Measurements from ENCODE around the gene ARID3B.

DNA sequence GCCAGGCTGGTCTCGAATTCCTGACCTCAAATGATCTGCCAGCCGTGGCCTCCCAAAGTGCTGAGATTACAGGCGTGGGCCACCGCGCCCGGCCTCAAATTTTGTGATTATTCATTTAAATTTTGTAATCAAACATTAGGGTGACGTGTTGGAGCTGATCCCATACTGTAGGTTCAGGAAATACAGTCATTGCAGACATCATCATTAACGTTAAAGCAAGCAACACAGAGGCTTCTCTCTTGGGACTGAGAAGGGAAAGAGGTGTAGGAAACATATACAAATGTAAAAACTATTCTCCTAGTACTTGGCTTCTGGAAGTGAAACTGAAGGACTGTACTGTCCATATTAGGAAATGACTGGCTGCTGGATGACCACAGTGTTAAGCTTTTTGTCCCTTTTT is 11.1 kb upstream of the ARID3B start:
- TF ChIP-seq, protein P1, sequence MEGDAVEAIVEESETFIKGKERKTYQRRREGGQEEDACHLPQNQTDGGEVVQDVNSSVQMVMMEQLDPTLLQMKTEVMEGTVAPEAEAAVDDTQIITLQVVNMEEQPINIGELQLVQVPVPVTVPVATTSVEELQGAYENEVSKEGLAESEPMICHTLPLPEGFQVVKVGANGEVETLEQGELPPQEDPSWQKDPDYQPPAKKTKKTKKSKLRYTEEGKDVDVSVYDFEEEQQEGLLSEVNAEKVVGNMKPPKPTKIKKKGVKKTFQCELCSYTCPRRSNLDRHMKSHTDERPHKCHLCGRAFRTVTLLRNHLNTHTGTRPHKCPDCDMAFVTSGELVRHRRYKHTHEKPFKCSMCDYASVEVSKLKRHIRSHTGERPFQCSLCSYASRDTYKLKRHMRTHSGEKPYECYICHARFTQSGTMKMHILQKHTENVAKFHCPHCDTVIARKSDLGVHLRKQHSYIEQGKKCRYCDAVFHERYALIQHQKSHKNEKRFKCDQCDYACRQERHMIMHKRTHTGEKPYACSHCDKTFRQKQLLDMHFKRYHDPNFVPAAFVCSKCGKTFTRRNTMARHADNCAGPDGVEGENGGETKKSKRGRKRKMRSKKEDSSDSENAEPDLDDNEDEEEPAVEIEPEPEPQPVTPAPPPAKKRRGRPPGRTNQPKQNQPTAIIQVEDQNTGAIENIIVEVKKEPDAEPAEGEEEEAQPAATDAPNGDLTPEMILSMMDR (IDR thresholded peaks at IDR 0.05; ENCODE audit: poor library complexity): no peak
- TF ChIP-seq EZH2 (IDR thresholded peaks at IDR 0.05; ENCODE audit: borderline replicate concordance) (no peak), EZH2phosphoT487 (IDR thresholded peaks at IDR 0.05; ENCODE audit: low read depth, severe bottlenecking, unreplicated experiment) (no peak)
